HUES64 (cell line): Measurements from ENCODE around the gene EMILIN2.

Experiments used
- H3K27ac ChIP-seq: 2 replicates; pipeline ENCODE4 v1.7.0; 2013; ENCODE audit warnings: low read depth, low read length, inconsistent platforms
- H3K27me3 ChIP-seq: 2 replicates; pipeline ENCODE4 v1.6.1; 2013; ENCODE audit warnings: mild to moderate bottlenecking, low read length; ENCODE audit not compliant: insufficient read depth
- H3K36me3 ChIP-seq: 2 replicates; pipeline ENCODE4 v1.6.1; 2013; ENCODE audit warnings: mild to moderate bottlenecking, low read length; ENCODE audit not compliant: insufficient read depth
- H3K4me1 ChIP-seq: 2 replicates; pipeline ENCODE4 v1.6.1; 2013; ENCODE audit warnings: mild to moderate bottlenecking, low read length, moderate library complexity; ENCODE audit not compliant: insufficient read depth
- H3K4me3 ChIP-seq: 2 replicates; pipeline ENCODE4 v1.5.1; 2013; ENCODE audit warnings: mild to moderate bottlenecking, low read length, moderate library complexity
- H3K9ac ChIP-seq: 2 replicates; pipeline ENCODE4 v1.6.1; 2013; ENCODE audit warnings: mild to moderate bottlenecking, low read depth, low read length
- H3K9me3 ChIP-seq: 2 replicates; pipeline ENCODE4 v1.6.1; 2013; ENCODE audit warnings: low read depth, low read length; ENCODE audit not compliant: insufficient read depth
- WGBS: fragments of 150-250, 120-280 bp; methylation state at CpG from one replicate; pipeline ENCODE4 v1.1.7; 2013; ENCODE audit warnings: missing lambda C conversion rate; 5-methylcytosine and 5-hydroxymethylcytosine counted together

The EMILIN2 gene

GRCh38 chr18:2933995-2934394 is 87.2 kb downstream of the EMILIN2 start:
- Histone ChIP-seq H3K9me3 (no peaks in the 10 kb centered on the region), H3K4me3 (no peak overlapping the region), H3K4me1 (no peaks in the 10 kb centered on the region), H3K36me3 (peaks cover 65% of the 10 kb centered on the region), H3K9ac (no peak overlapping the region), H3K27me3 (no peaks in the 10 kb centered on the region), H3K27ac (no peak overlapping the region)
- WGBS, result 98% methylated on average over 3 of the region's 3 CpGs

GRCh38 chr18:2935438-2936192 is 88.8 kb downstream of the EMILIN2 start:
- Histone ChIP-seq H3K4me1 (no peaks in the 10 kb centered on the region), H3K27ac (no peak overlapping the region), H3K36me3 (peaks cover 58% of the 10 kb centered on the region), H3K9me3 (no peaks in the 10 kb centered on the region), H3K4me3 (no peak overlapping the region), H3K27me3 (no peaks in the 10 kb centered on the region), H3K9ac (no peak overlapping the region)
- WGBS, result 100% methylated on average over 2 of the region's 3 CpGs

GRCh38 chr18:2939317-2939716 is 92.5 kb downstream of the EMILIN2 start:
- no peaks in the 10 kb centered on the region for H3K4me1 ChIP-seq
- H3K27ac ChIP-seq, result no peak overlapping the region
- H3K27me3 ChIP-seq, result no peaks in the 10 kb centered on the region
- no peaks in the 10 kb centered on the region for H3K9me3 ChIP-seq
- 89% methylated on average over 7 of the region's 7 CpGs for WGBS
- peaks cover 45% of the 10 kb centered on the region for H3K36me3 ChIP-seq
- H3K9ac ChIP-seq, result no peak overlapping the region
- H3K4me3 ChIP-seq, result no peak overlapping the region

- Histone ChIP-seq H3K27me3 (no peaks in the 10 kb centered on the region), H3K4me1 (no peaks in the 10 kb centered on the region), H3K36me3 (peaks cover 43% of the 10 kb centered on the region), H3K9ac (no peak overlapping the region), H3K27ac (no peak overlapping the region), H3K9me3 (no peaks in the 10 kb centered on the region), H3K4me3 (no peak overlapping the region)
- WGBS, result 57% methylated on average over 2 of the region's 3 CpGs
These were observed 101.2 kb downstream of the EMILIN2 start for GRCh38 chr18:2948038-2948437.

- Histone ChIP-seq H3K4me3 (no peak overlapping the region), H3K4me1 (no peaks in the 10 kb centered on the region), H3K9ac (no peak overlapping the region), H3K9me3 (no peaks in the 10 kb centered on the region), H3K27ac (no peak overlapping the region), H3K36me3 (peaks cover 66% of the 10 kb centered on the region), H3K27me3 (no peaks in the 10 kb centered on the region)
- 0% methylated on average over 1 of the region's 2 CpGs for WGBS
These were observed 105.8 kb downstream of the EMILIN2 start for GRCh38 chr18:2952605-2953004.

GRCh38 chr18:2953935-2954653 is 107.3 kb downstream of the EMILIN2 start:
- H3K4me1 ChIP-seq, result no peaks in the 10 kb centered on the region
- no peaks in the 10 kb centered on the region for H3K27me3 ChIP-seq
- peaks cover 66% of the 10 kb centered on the region for H3K36me3 ChIP-seq
- H3K9ac ChIP-seq, result no peak overlapping the region
- no peaks in the 10 kb centered on the region for H3K9me3 ChIP-seq
- H3K4me3 ChIP-seq, result no peak overlapping the region
- H3K27ac ChIP-seq, result no peak overlapping the region
- WGBS, result 93% methylated on average over 5 of the region's 6 CpGs

- Histone ChIP-seq H3K4me3 (no peak overlapping the region), H3K27ac (no peak overlapping the region), H3K27me3 (no peaks in the 10 kb centered on the region), H3K36me3 (peaks cover 65% of the 10 kb centered on the region), H3K4me1 (no peaks in the 10 kb centered on the region), H3K9me3 (no peaks in the 10 kb centered on the region), H3K9ac (no peak overlapping the region)
- 95% methylated on average over 12 of the region's 12 CpGs for WGBS
These were observed 108.3 kb downstream of the EMILIN2 start for GRCh38 chr18:2954869-2955645.

GRCh38 chr18:2956056-2956455 is 109.2 kb downstream of the EMILIN2 start:
- Histone ChIP-seq H3K9ac (no peak overlapping the region), H3K27me3 (no peaks in the 10 kb centered on the region), H3K9me3 (no peaks in the 10 kb centered on the region), H3K4me1 (no peaks in the 10 kb centered on the region), H3K36me3 (peaks cover 60% of the 10 kb centered on the region), H3K27ac (no peak overlapping the region), H3K4me3 (no peak overlapping the region)
- 95% methylated on average over 7 of the region's 7 CpGs for WGBS

- H3K4me3 ChIP-seq, result no peak overlapping the region
- H3K27me3 ChIP-seq, result no peaks in the 10 kb centered on the region
- H3K27ac ChIP-seq, result no peak overlapping the region
- no peaks in the 10 kb centered on the region for H3K9me3 ChIP-seq
- H3K36me3 ChIP-seq, result peaks cover 33% of the 10 kb centered on the region
- no peak overlapping the region for H3K9ac ChIP-seq
- no peaks in the 10 kb centered on the region for H3K4me1 ChIP-seq
These were observed 112.1 kb downstream of the EMILIN2 start for GRCh38 chr18:2958819-2959298.

GRCh38 chr18:2959341-2959740 is 112.5 kb downstream of the EMILIN2 start:
- peaks cover 28% of the 10 kb centered on the region for H3K36me3 ChIP-seq
- H3K27me3 ChIP-seq, result no peaks in the 10 kb centered on the region
- H3K9me3 ChIP-seq, result no peaks in the 10 kb centered on the region
- no peak overlapping the region for H3K27ac ChIP-seq
- H3K4me3 ChIP-seq, result no peak overlapping the region
- 91% methylated on average over 1 of the region's 2 CpGs for WGBS
- H3K4me1 ChIP-seq, result no peaks in the 10 kb centered on the region
- no peak overlapping the region for H3K9ac ChIP-seq
